ENCODE measurements around the gene GANC.
"Not testable (repeated sequence)": the region's sequence is repeated elsewhere in the genome, so short reads cannot be mapped to it uniquely, and the experiment has no call there.

Gene GANC

DNA sequence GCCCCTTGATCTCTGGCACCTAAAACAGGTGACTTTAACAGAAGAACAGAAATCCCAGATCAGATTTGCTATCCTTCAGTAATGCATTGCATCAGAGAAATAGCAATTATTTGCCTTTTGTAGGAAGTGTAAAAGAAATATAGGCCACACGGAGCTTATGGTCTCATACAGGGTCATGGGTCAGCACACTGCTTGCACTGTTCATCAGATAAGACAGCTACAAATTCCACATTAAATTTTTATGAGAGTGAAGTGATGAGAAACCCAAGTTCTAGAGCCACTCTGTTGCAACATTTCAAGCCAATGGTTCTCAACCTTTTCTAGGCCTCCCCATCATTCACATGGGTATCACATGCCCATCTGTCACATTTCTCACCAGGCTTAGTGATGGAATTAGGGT lies 33.7 kb downstream of the GANC start:
- H3K4me3 ChIP-seq (ENCODE audit: low read length): no peak overlapping the region
- no peak for DNase-seq (ENCODE audit: low read depth)
- TF ChIP-seq CTCF (conservative IDR thresholded peaks at IDR 0.05; ENCODE audit: low read length): no peak

- no peak for DNase-seq (ENCODE audit: low read depth)
- no peak for TF ChIP-seq CTCF (conservative IDR thresholded peaks at IDR 0.05; ENCODE audit: low read length)
- no peak overlapping the region for H3K4me3 ChIP-seq (ENCODE audit: low read length)
Measured at GRCh38 chr15:42313463-42313862, 40.5 kb downstream of the GANC start.

- DNase-seq (ENCODE audit: low read depth): no peak
- no peak overlapping the region for H3K4me3 ChIP-seq (ENCODE audit: low read length)
- no peak for TF ChIP-seq CTCF (conservative IDR thresholded peaks at IDR 0.05; ENCODE audit: low read length)
Measured at GRCh38 chr15:42314818-42315217, 41.8 kb downstream of the GANC start.

- DNase-seq (ENCODE audit: low read depth): peak; percentile 7
- TF ChIP-seq CTCF (conservative IDR thresholded peaks at IDR 0.05; ENCODE audit: low read length): no peak
- no peak overlapping the region for H3K4me3 ChIP-seq (ENCODE audit: low read length)
Measured at GRCh38 chr15:42315521-42315920, 42.5 kb downstream of the GANC start.

DNA sequence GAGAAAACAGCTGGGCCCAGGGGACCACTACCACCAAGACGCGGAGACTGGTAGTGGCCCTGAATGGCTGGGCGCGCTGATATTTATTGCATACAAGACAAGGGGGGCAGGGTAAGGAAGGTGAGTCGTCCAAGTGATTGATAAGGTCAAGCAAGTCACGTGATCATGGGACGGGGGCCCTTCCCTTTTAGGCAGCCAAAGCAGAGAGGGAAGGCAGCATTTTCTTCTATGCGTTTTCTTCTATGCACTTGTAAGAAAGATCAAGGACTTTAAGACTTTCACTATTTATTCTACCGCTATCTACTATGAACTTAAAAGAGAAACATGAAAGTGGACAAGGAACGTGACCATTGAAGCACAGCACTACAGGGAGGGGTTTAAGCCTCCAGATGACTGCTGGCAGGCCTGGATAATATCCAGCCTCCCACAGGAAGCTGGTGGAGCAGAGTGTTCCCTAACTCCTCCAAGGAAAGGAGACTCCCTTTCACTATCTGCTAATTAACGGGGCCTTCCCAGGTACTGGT lies 43.3 kb downstream of the GANC start:
- DNase-seq (ENCODE audit: low read depth); H3K4me3 ChIP-seq (ENCODE audit: low read length): not testable (repeated sequence)

DNA sequence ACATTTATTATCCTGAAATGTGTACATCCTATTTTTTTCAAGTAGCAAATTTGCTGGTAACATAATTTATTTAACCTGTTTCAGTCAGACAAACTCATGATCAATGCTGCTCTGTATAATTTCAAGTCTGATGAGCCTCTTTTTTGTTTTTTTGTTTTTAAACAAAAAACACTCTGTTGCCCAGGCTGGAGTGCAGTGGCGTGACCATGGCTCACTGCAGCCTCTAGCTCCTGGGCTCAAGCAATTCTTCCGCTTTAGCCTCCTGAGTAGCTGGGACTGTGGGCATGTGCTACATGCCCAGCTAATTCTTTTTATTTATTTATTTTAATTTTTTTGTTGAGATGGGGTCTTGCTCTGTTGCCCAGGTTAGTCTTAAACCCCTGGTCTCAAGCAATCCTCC lies 46.2 kb downstream of the GANC start:
- no peak for TF ChIP-seq CTCF (conservative IDR thresholded peaks at IDR 0.05; ENCODE audit: low read length)
- no peak overlapping the region for H3K4me3 ChIP-seq (ENCODE audit: low read length)
- no peak for DNase-seq (ENCODE audit: low read depth)

GRCh38 chr15:42324308-42324707 lies 51.3 kb downstream of the GANC start:
- no peak overlapping the region for H3K4me3 ChIP-seq (ENCODE audit: low read length)
- TF ChIP-seq CTCF (conservative IDR thresholded peaks at IDR 0.05; ENCODE audit: low read length): no peak
- no peak for DNase-seq (ENCODE audit: low read depth)

DNA sequence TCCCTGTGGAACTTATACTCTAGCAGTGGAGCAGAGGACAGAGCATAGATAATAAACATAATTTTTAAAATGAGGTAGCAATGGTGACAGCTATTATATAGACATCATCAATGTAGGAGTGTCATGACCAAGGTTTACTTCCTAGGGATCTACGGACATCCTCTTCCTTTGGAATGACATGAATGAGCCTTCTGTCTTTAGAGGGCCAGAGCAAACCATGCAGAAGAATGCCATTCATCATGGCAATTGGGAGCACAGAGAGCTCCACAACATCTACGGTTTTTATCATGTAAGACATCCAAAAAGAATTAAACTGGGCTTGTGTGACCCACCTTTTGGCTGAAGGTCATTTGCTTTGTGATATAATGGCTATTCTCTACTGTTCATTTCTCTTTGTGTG lies 56.2 kb downstream of the GANC start:
- no peak overlapping the region for H3K4me3 ChIP-seq (ENCODE audit: low read length)
- no peak for DNase-seq (ENCODE audit: low read depth)
- TF ChIP-seq CTCF (conservative IDR thresholded peaks at IDR 0.05; ENCODE audit: low read length): no peak

Measured in AG10803 (cell line).